Measurements from ENCODE around the gene ZFHX3. TPM values are rescaled to one million over a fixed set of nuclear protein-coding genes. Genes with fewer than 3 reads are reported as not detected.

The ZFHX3 gene
- total RNA-seq, 2 experiments from 2014 or later: 0.63 to 0.64 TPM

GRCh38 chr16:72908362-72909167 is 139.4 kb downstream of the ZFHX3 start:
- Mint-ChIP-seq H3K9me3 (no peaks in the 10 kb centered on the region), H3K4me1 (ENCODE audit: low read depth) (no peaks in the 10 kb centered on the region), H3K36me3 (ENCODE audit: low read depth) (no peaks in the 10 kb centered on the region), H3K27me3 (no peaks in the 10 kb centered on the region), H3K27ac (no peak overlapping the region), H3K4me3 (no peak overlapping the region)
- no peak for ATAC-seq (ENCODE audit: poor library complexity)
- no peaks in the 10 kb centered on the region for H3K36me3 ChIP-seq (ENCODE audit: insufficient read depth, low read length)
- H3K4me3 ChIP-seq (ENCODE audit: low read length): no peak overlapping the region
- no peaks in the 10 kb centered on the region for H3K9me3 ChIP-seq (ENCODE audit: control insufficient read depth in 1 of 2, insufficient read depth in 1 of 2, low read length in 2 of 2)
- no peak overlapping the region for H3K27ac ChIP-seq (ENCODE audit: low read depth in 1 of 2, low read length in 2 of 2)
- ChIA-PET CTCF (no interaction called here), POLR2A (no interaction called here)
- intact Hi-C loops (cut with DNase I, micrococcal nuclease): no loop called here
- no peaks in the 10 kb centered on the region for H3K4me1 ChIP-seq (ENCODE audit: insufficient read depth, low read length)
- no peak for TF ChIP-seq CTCF (IDR thresholded peaks at IDR 0.05)
- H3K27me3 ChIP-seq (ENCODE audit: control insufficient read depth in 1 of 2, insufficient read depth in 2 of 2, low read length in 2 of 2): no peaks in the 10 kb centered on the region
- DNase-seq: peak in 3 of 14 experiments; percentile 8 to 65 (median 37)

- no peak for TF ChIP-seq CTCF (IDR thresholded peaks at IDR 0.05)
- H3K4me1 ChIP-seq (ENCODE audit: insufficient read depth, low read length): no peaks in the 10 kb centered on the region
- H3K4me3 ChIP-seq (ENCODE audit: low read length): no peak overlapping the region
- POLR2A ChIA-PET: no interaction called here
- H3K27ac ChIP-seq (ENCODE audit: low read depth in 1 of 2, low read length in 2 of 2): no peak overlapping the region
- intact Hi-C loops (cut with DNase I, micrococcal nuclease): no loop called here
- H3K9me3 ChIP-seq (ENCODE audit: control insufficient read depth in 1 of 2, insufficient read depth in 1 of 2, low read length in 2 of 2): peaks cover 0 to 11% of the 10 kb centered on the region in 2 experiments
- Mint-ChIP-seq H3K9me3 (no peaks in the 10 kb centered on the region), H3K4me1 (ENCODE audit: low read depth) (no peaks in the 10 kb centered on the region), H3K27ac (no peak overlapping the region), H3K36me3 (ENCODE audit: low read depth) (no peaks in the 10 kb centered on the region), H3K27me3 (no peaks in the 10 kb centered on the region), H3K4me3 (no peak overlapping the region)
- no peaks in the 10 kb centered on the region for H3K27me3 ChIP-seq (ENCODE audit: control insufficient read depth in 1 of 2, insufficient read depth in 2 of 2, low read length in 2 of 2)
- no peaks in the 10 kb centered on the region for H3K36me3 ChIP-seq (ENCODE audit: insufficient read depth, low read length)
- DNase-seq: no peak
- ATAC-seq (ENCODE audit: poor library complexity): no peak
- CTCF ChIA-PET: no interaction called here
These were observed 142.3 kb downstream of the ZFHX3 start for GRCh38 chr16:72905581-72905980.

DNA sequence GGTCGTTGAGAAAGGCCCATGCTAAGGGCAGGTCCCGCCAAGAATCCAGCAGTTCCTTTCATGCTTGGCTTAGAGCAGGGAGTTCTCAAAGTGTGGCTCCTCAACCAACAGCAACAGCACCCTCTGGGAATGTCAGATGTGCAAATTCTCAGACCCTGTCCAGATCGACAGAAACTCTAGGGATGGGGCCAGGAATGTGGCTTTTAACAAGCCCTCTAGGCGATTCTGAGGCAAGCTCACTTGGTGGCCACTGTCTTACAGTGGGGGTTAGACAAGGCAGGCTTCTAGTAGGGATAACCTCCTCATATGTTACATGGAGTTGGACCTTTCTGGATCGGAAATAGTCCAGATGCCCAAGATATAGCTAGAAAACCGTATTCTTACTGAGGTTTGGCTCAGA is 144.8 kb downstream of the ZFHX3 start:
- Mint-ChIP-seq H3K36me3 (ENCODE audit: low read depth) (no peaks in the 10 kb centered on the region), H3K27me3 (no peaks in the 10 kb centered on the region), H3K27ac (no peak overlapping the region), H3K9me3 (no peaks in the 10 kb centered on the region), H3K4me3 (no peak overlapping the region), H3K4me1 (ENCODE audit: low read depth) (no peaks in the 10 kb centered on the region)
- POLR2A ChIA-PET: no interaction called here
- CTCF ChIA-PET: no interaction called here
- intact Hi-C loops (cut with DNase I, micrococcal nuclease): no loop called here
- ATAC-seq (ENCODE audit: poor library complexity) (no peak), DNase-seq (no peak)
- Histone ChIP-seq H3K36me3 (ENCODE audit: insufficient read depth, low read length) (no peaks in the 10 kb centered on the region), H3K4me1 (ENCODE audit: insufficient read depth, low read length) (no peaks in the 10 kb centered on the region), H3K27ac (ENCODE audit: low read depth in 1 of 2, low read length in 2 of 2) (no peak overlapping the region), H3K27me3 (ENCODE audit: control insufficient read depth in 1 of 2, insufficient read depth in 2 of 2, low read length in 2 of 2) (no peaks in the 10 kb centered on the region), H3K9me3 (ENCODE audit: control insufficient read depth in 1 of 2, insufficient read depth in 1 of 2, low read length in 2 of 2) (peaks cover 0 to 11% of the 10 kb centered on the region in 2 experiments), H3K4me3 (ENCODE audit: low read length) (no peak overlapping the region)
- TF ChIP-seq CTCF (IDR thresholded peaks at IDR 0.05): no peak

Data from CD4-positive, alpha-beta T cell (primary cell).